H1 (cell line): ENCODE results near the gene UNC50. TPM values are rescaled to one million over a fixed set of nuclear protein-coding genes. Genes with fewer than 3 reads are reported as not detected.

Experiments
- CTCF ChIA-PET: fragments of 300-600 bp; sonication (Branson Sonifier 250); formaldehyde crosslinking; loops from one replicate; lab custom pipeline; 2021; ENCODE audit not compliant: partially characterized antibody; lab: Charles Lee
- POLR2A ChIA-PET: fragments of 300-600 bp; sonication (Branson Sonifier 250); formaldehyde crosslinking; loops from one replicate; lab custom pipeline; 2021; ENCODE audit warnings: inconsistent platforms; ENCODE audit not compliant: partially characterized antibody; lab: Charles Lee
- DNase-seq, 2 experiments: peaks; one replicate each; pipeline versions ENCODE4 v3.0.0 to v3.0.0-alpha.2; 2010 to 2022; ENCODE audit warnings: low spot score in 2 of 2, low read depth in 1 of 2, mixed read lengths in 1 of 2
- FAIRE-seq: peaks from 2 replicates; lab custom pipeline; 2011; peaks lifted over from hg19 to GRCh38; lab: Jason Lieb, UNC
- H2AFZ ChIP-seq: 2 replicates; pipeline ENCODE4 v1.8.1; 2012; ENCODE audit warnings: low read length, inconsistent platforms
- H2AK5ac ChIP-seq: 2 replicates; pipeline ENCODE4 v1.6.1; 2013; ENCODE audit warnings: low read depth, low read length
- H2BK120ac ChIP-seq: replicated peaks from 2 replicates; pipeline ENCODE3; 2013; ENCODE audit warnings: low read depth, low read length, inconsistent platforms
- H2BK12ac ChIP-seq: 2 replicates; pipeline ENCODE4 v1.6.1; 2013; ENCODE audit warnings: low read depth, low read length
- H2BK15ac ChIP-seq: 2 replicates; pipeline ENCODE4 v1.6.1; 2013; ENCODE audit warnings: low read length
- H2BK20ac ChIP-seq: 2 replicates; pipeline ENCODE4 v1.6.1; 2013; ENCODE audit warnings: low read length
- H2BK5ac ChIP-seq: 2 replicates; pipeline ENCODE4 v1.6.1; 2013; ENCODE audit warnings: low read depth, low read length
- H3K14ac ChIP-seq: 2 replicates; pipeline ENCODE4 v1.6.1; 2013; ENCODE audit warnings: inconsistent platforms; ENCODE audit not compliant: insufficient read length
- H3K18ac ChIP-seq: 2 replicates; pipeline ENCODE4 v1.6.1; 2013; ENCODE audit warnings: low read length; ENCODE audit errors: extremely low read depth
- H3K23ac ChIP-seq: 2 replicates; pipeline ENCODE4 v1.6.1; 2013; ENCODE audit warnings: inconsistent platforms; ENCODE audit not compliant: insufficient read length
- H3K23me2 ChIP-seq: 2 replicates; pipeline ENCODE4 v1.6.1; 2013; ENCODE audit warnings: low read depth, low read length
- H3K27ac ChIP-seq: 2 replicates; pipeline ENCODE4 v1.6.1; 2011; ENCODE audit warnings: low read depth, low read length, inconsistent platforms
- H3K27me3 ChIP-seq, 4 experiments: replicated peaks in 1 of 4; 1 replicate in 1 of 4; 2 replicates in 3 of 4; pipeline versions ENCODE4 v1.6.1 to v1.8.1; 2011 to 2013; ENCODE audit warnings: low read length in 3 of 4, mild to moderate bottlenecking in 3 of 4, inconsistent platforms in 2 of 4, mixed read lengths in 2 of 4, moderate library complexity in 1 of 4; ENCODE audit not compliant: control insufficient read depth in 3 of 4, insufficient read depth in 3 of 4; ENCODE audit errors: extremely low read depth in 1 of 4
- H3K36me3 ChIP-seq, 4 experiments: 2 replicates each; pipeline versions ENCODE4 v1.6.1 to v1.8.1; 2011 to 2013; ENCODE audit warnings: mild to moderate bottlenecking in 4 of 4, low read length in 3 of 4, moderate library complexity in 2 of 4, control low read depth in 1 of 4, inconsistent platforms in 1 of 4; ENCODE audit not compliant: insufficient read depth in 4 of 4, control insufficient read depth in 2 of 4
- H3K4ac ChIP-seq: replicated peaks from 2 replicates; pipeline ENCODE3; 2013; ENCODE audit warnings: low read length, low read depth, mixed read lengths, inconsistent platforms; ENCODE audit not compliant: insufficient read length
- H3K4me1 ChIP-seq, 4 experiments: replicated peaks in 1 of 4; 1 replicate in 1 of 4; 2 replicates in 3 of 4; pipeline versions ENCODE4 v1.6.1 to v1.8.1; 2011 to 2013; ENCODE audit warnings: low read length in 3 of 4, inconsistent platforms in 2 of 4, mixed read lengths in 1 of 4; ENCODE audit not compliant: insufficient read depth in 4 of 4, control insufficient read depth in 3 of 4
- H3K4me2 ChIP-seq, 2 experiments: 2 replicates each; pipeline versions ENCODE4 v1.6.1 to v1.8.1; 2011 to 2013; ENCODE audit warnings: low read depth in 2 of 2, low read length in 2 of 2, control low read depth in 1 of 2, inconsistent platforms in 1 of 2, mild to moderate bottlenecking in 1 of 2; ENCODE audit not compliant: insufficient read depth in 1 of 2
- H3K4me3 ChIP-seq, 4 experiments: fragments of 200-600, 300-600 bp in 1 of 4; sonication (generic), shearing (Covaris generic), sonication (Bioruptor Twin) in 1 of 4; 2 replicates each; pipeline versions ENCODE4 v1.5.1 to v1.8.1; 2011 to 2016; ENCODE audit warnings: low read length in 4 of 4, low read depth in 3 of 4, control low read depth in 2 of 4, inconsistent platforms in 2 of 4, mild to moderate bottlenecking in 2 of 4, mixed read lengths in 1 of 4, moderate library complexity in 1 of 4; ENCODE audit not compliant: insufficient read depth in 2 of 4; ENCODE audit errors: extremely low read depth in 1 of 4
- H3K56ac ChIP-seq: replicated peaks from 2 replicates; pipeline ENCODE3; 2013; ENCODE audit warnings: low read depth, mild to moderate bottlenecking, mixed read lengths, low read length, inconsistent platforms; ENCODE audit not compliant: insufficient read length
- H3K79me1 ChIP-seq: 2 replicates; pipeline ENCODE4 v1.6.1; 2013; ENCODE audit warnings: low read depth, low read length, control low read depth
- H3K79me2 ChIP-seq, 2 experiments: 2 replicates each; pipeline versions ENCODE4 v1.6.1 to v1.8.1; 2012 to 2013; ENCODE audit warnings: low read length in 2 of 2, mild to moderate bottlenecking in 2 of 2, inconsistent platforms in 1 of 2; ENCODE audit not compliant: insufficient read depth in 2 of 2, control insufficient read depth in 1 of 2
- H3K9ac ChIP-seq, 4 experiments: replicated peaks in 1 of 4; 1 replicate in 1 of 4; 2 replicates in 3 of 4; pipeline versions ENCODE4 v1.6.1 to v1.8.1; 2011 to 2013; ENCODE audit warnings: low read depth in 3 of 4, low read length in 3 of 4, control low read depth in 2 of 4, mild to moderate bottlenecking in 2 of 4, moderate library complexity in 2 of 4, inconsistent platforms in 1 of 4; ENCODE audit errors: extremely low read depth in 1 of 4
- H3K9me3 ChIP-seq, 2 experiments: 2 replicates each; pipeline versions ENCODE4 v1.6.1 to v1.8.1; 2012 to 2013; ENCODE audit warnings: mild to moderate bottlenecking in 2 of 2, moderate library complexity in 2 of 2, control low read depth in 1 of 2, inconsistent platforms in 1 of 2, low read depth in 1 of 2, low read length in 1 of 2, mixed read lengths in 1 of 2; ENCODE audit not compliant: insufficient read depth in 2 of 2
- H4K20me1 ChIP-seq, 2 experiments: replicated peaks in 1 of 2; 2 replicates each; pipeline versions ENCODE3 to v1.8.1; 2011 to 2013; ENCODE audit warnings: inconsistent platforms in 2 of 2, low read length in 2 of 2, mild to moderate bottlenecking in 1 of 2; ENCODE audit not compliant: insufficient read depth in 2 of 2, control insufficient read depth in 1 of 2
- H4K5ac ChIP-seq: 2 replicates; pipeline ENCODE4 v1.6.1; 2013; ENCODE audit warnings: low read length, low read depth, mixed read lengths, inconsistent platforms; ENCODE audit not compliant: insufficient read length
- H4K8ac ChIP-seq: 2 replicates; pipeline ENCODE4 v1.8.0; 2013; ENCODE audit warnings: mild to moderate bottlenecking, moderate library complexity, low read length, inconsistent platforms; ENCODE audit not compliant: insufficient read depth; ENCODE audit errors: extremely low read depth
- H4K91ac ChIP-seq: replicated peaks from 2 replicates; pipeline ENCODE3; 2013; ENCODE audit warnings: low read length, mixed read lengths, inconsistent platforms; ENCODE audit not compliant: insufficient read length
- ASH2L ChIP-seq: fragments of 200-600, 300-600 bp; sonication (generic); IDR thresholded peaks from one replicate; pipeline ENCODE4 v1.7.1; 2017; ENCODE audit warnings: low read length
- CHD2 ChIP-seq: IDR thresholded peaks from 2 replicates; pipeline ENCODE4 v1.6.1; 2012; ENCODE audit warnings: low read length, improper control_type of control experiment
- EGR1 ChIP-seq: IDR thresholded peaks from 2 replicates; pipeline ENCODE4 v1.6.1; 2011; ENCODE audit warnings: low read depth, low read length, borderline replicate concordance
- GTF2F1 ChIP-seq: IDR thresholded peaks from 2 replicates; pipeline ENCODE4 v1.6.1; 2012; ENCODE audit warnings: low read depth, low read length, improper control_type of control experiment, borderline replicate concordance
- NANOG ChIP-seq: IDR thresholded peaks from 2 replicates; pipeline ENCODE4 v1.6.1; 2011; ENCODE audit warnings: low read length, low read depth, mild to moderate bottlenecking, inconsistent platforms; ENCODE audit not compliant: insufficient read depth, poor library complexity, severe bottlenecking
- POLR2A ChIP-seq, 2 experiments: IDR thresholded peaks; 1 replicate in 1 of 2; 2 replicates in 1 of 2; pipeline ENCODE4 v1.6.1; 2011; ENCODE audit warnings: low read depth in 2 of 2, low read length in 2 of 2, mild to moderate bottlenecking in 2 of 2; ENCODE audit errors: control extremely low read depth in 1 of 2
- SUZ12 ChIP-seq: fragments of 200-600 bp; sonication (generic); IDR thresholded peaks from 2 replicates; pipeline ENCODE4 v1.6.1; 2012; ENCODE audit warnings: mild to moderate bottlenecking, inconsistent platforms, low read length, moderate library complexity, mixed read lengths
- TEAD4 ChIP-seq: IDR thresholded peaks from 2 replicates; pipeline ENCODE4 v1.6.1; 2012; ENCODE audit warnings: low read depth, low read length, inconsistent platforms, mixed read lengths
- YY1 ChIP-seq: IDR thresholded peaks from 2 replicates; pipeline ENCODE4 v1.6.1; 2011; ENCODE audit warnings: low read depth, mild to moderate bottlenecking, low read length
- WGBS, 2 experiments: shearing (Covaris generic) in 1 of 2; methylation state at CpG; one replicate each; pipeline versions ENCODE4 v1.1.6 to v1.1.7; 2013 to 2015; ENCODE audit warnings: low lambda C conversion rate in 2 of 2, mixed read lengths in 2 of 2, inconsistent platforms in 1 of 2, low coverage in 1 of 2, missing lambda C conversion rate in 1 of 2; ENCODE audit not compliant: insufficient replicate concordance in 2 of 2, insufficient coverage in 1 of 2, insufficient read length in 1 of 2; ENCODE audit errors: extremely low coverage in 1 of 2, missing lambda C conversion rate in 1 of 2; 5-methylcytosine and 5-hydroxymethylcytosine counted together
- polyA plus RNA-seq, 7 experiments: library from polyadenylated mRNA; depleted of rRNA in 3 of 7; stranded (reverse) in 5 of 7; unstranded in 2 of 7; fragments of >200 nt in 5 of 7; fragments of 200-250 nt in 2 of 7; gene quantifications; 1 replicate in 5 of 7; 2 replicates in 1 of 7; 4 replicates in 1 of 7; pipeline versions ENCODE4 v1.2.1 to v1.2.3, GENCODE V29; 2011 to 2013; ENCODE audit warnings: missing spikeins in 2 of 7, mixed read lengths in 2 of 7
- total RNA-seq: library from RNA; stranded (reverse); fragmentation: NEBNext Ultra II Directional; extraction: Animal tissue kit (Norgen Biotek cat#: 25700); gene quantifications from 2 replicates; pipeline ENCODE4 v1.2.1, GENCODE V29; 2021
- TF ChIP-seq, protein P1 (sequence below): IDR thresholded peaks from 2 replicates; pipeline ENCODE4 v1.6.1; 2011; ENCODE audit warnings: low read depth, mild to moderate bottlenecking, low read length; ENCODE audit not compliant: insufficient read depth
- TF ChIP-seq, protein P2 (sequence below): IDR thresholded peaks from 2 replicates; pipeline ENCODE4 v1.6.1; 2012; ENCODE audit warnings: inconsistent platforms
- TF ChIP-seq, protein P3 (sequence below): IDR thresholded peaks from 2 replicates; pipeline ENCODE4 v1.6.1; 2012; ENCODE audit warnings: low read length, inconsistent platforms

The UNC50 gene
- total and polyA plus RNA-seq, 2 of the 8 experiments (the other 6 are each of a cell fraction or from before 2014, with no cell fraction given) = 33.4 to 58.5 TPM

DNA sequence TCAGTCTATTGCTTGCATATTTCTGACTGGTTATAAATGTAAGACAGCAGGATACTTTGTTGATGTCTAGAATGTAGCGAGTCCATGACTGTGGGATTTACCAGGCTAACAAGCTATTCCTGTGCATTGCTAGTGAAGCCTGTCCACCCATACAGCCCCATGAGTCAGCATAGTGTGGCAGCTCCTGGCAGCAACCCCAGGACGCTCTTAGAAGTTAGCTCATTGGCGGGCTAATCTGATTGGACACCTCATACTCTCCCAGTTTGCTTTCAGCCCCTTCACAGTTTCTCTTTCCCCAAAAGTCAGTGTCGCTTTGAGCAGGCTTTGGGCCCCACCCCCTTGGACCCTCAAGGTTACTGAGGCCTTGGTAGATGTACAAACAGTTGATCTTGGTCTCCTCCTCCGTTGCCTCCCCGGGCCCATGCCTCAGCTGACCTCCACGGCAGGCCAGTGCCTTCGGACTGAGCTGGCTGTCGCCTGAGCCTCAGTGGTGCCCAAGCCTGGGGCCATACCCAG, 48.1 kb upstream of the UNC50 start:
- Histone ChIP-seq H3K79me2 (no peaks in the 10 kb centered on the region), H3K9me3 (no peaks in the 10 kb centered on the region), H3K56ac (no peak overlapping the region), H3K4ac (no peak overlapping the region), H3K36me3 (peaks cover 7 to 43% (median 31%) of the 10 kb centered on the region in 4 experiments; a peak in 7 of 8 replicates), H3K18ac (no peak overlapping the region), H2BK20ac (no peak overlapping the region), H3K27me3 (no peaks in the 10 kb centered on the region), H4K91ac (no peak overlapping the region), H2BK15ac (no peak overlapping the region), H2AK5ac (no peak overlapping the region), H3K23ac (no peak overlapping the region), H3K4me3 (no peak overlapping the region), H3K14ac (no peak overlapping the region), H4K5ac (no peak overlapping the region), H3K79me1 (no peaks in the 10 kb centered on the region), H3K9ac (no peak overlapping the region), H2BK5ac (no peak overlapping the region), H2BK120ac (no peak overlapping the region), H3K27ac (no peak overlapping the region), H4K8ac (no peak overlapping the region), H3K23me2 (no peaks in the 10 kb centered on the region), H2AFZ (no peak overlapping the region), H3K4me2 (no peak overlapping the region), H3K4me1 (no peaks in the 10 kb centered on the region), H2BK12ac (no peak overlapping the region), H4K20me1 (peaks cover 0 to 4% of the 10 kb centered on the region in 2 experiments)
- POLR2A ChIA-PET = no interaction called here
- 85% methylated on average over 9 of the region's 9 CpGs; no CpG with 5 or more reads in 1 of the 2 experiments for WGBS, 2 experiments
- DNase-seq = no peak
- FAIRE-seq = no peak
- CTCF ChIA-PET = interaction anchor here (1.8 kb wide), 1 partner anchor 9 kb away, joined by 10 read pairs; no protein-coding TSS in a partner anchor
- TF ChIP-seq GTF2F1 = no peak
- no peak for TF ChIP-seq EGR1
- TF ChIP-seq, protein P1, sequence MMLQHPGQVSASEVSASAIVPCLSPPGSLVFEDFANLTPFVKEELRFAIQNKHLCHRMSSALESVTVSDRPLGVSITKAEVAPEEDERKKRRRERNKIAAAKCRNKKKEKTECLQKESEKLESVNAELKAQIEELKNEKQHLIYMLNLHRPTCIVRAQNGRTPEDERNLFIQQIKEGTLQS = no peak
- no peak for TF ChIP-seq POLR2A (IDR thresholded peaks at IDR 0.05; ENCODE audit: control extremely low read depth in 1 of 2, low read depth in 2 of 2, low read length in 2 of 2)
- TF ChIP-seq, protein P2, sequence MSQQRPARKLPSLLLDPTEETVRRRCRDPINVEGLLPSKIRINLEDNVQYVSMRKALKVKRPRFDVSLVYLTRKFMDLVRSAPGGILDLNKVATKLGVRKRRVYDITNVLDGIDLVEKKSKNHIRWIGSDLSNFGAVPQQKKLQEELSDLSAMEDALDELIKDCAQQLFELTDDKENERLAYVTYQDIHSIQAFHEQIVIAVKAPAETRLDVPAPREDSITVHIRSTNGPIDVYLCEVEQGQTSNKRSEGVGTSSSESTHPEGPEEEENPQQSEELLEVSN = no peak
- TF ChIP-seq ASH2L = no peak
- TF ChIP-seq, protein P3, sequence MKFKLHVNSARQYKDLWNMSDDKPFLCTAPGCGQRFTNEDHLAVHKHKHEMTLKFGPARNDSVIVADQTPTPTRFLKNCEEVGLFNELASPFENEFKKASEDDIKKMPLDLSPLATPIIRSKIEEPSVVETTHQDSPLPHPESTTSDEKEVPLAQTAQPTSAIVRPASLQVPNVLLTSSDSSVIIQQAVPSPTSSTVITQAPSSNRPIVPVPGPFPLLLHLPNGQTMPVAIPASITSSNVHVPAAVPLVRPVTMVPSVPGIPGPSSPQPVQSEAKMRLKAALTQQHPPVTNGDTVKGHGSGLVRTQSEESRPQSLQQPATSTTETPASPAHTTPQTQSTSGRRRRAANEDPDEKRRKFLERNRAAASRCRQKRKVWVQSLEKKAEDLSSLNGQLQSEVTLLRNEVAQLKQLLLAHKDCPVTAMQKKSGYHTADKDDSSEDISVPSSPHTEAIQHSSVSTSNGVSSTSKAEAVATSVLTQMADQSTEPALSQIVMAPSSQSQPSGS = no peak
- no peak for TF ChIP-seq NANOG
- no peak for TF ChIP-seq CHD2
- TF ChIP-seq TEAD4 = no peak
- TF ChIP-seq SUZ12 = no peak
- TF ChIP-seq YY1 = no peak
